GM23338 (cell line): ENCODE results near the gene GCG. TPM values are rescaled to one million over a fixed set of nuclear protein-coding genes. Genes with fewer than 3 reads are reported as not detected.

Experiments
- ATAC-seq: fragments of 200-7000 bp; cut with Tn5 transposase; 3 replicates; pipeline ENCODE4 v1.9.1; 2020
- DNase-seq: peaks from one replicate; pipeline ENCODE4 v3.0.0-alpha.2; 2015; ENCODE audit warnings: low spot score
- H2AFZ ChIP-seq: fragments of 200-600 bp; sonication (generic); 2 replicates; pipeline ENCODE4 v1.8.0; 2016; ENCODE audit warnings: antibody characterized with exemption, mild to moderate bottlenecking, moderate library complexity
- H3F3A ChIP-seq: fragments of 200-600 bp; sonication (generic); replicated peaks from 2 replicates; pipeline ENCODE4 v1.8.0; 2017; ENCODE audit warnings: antibody characterized with exemption, mixed run types, low read depth
- H3K27ac ChIP-seq: fragments of 200-600 bp; sonication (generic); 2 replicates; pipeline ENCODE4 v1.6.1; 2016; ENCODE audit warnings: low read depth
- H3K27me3 ChIP-seq: fragments of 200-600 bp; sonication (generic); 2 replicates; pipeline ENCODE4 v1.8.0; 2016; ENCODE audit warnings: mild to moderate bottlenecking, mixed run types, moderate library complexity; ENCODE audit not compliant: insufficient read depth
- H3K36me3 ChIP-seq: fragments of 200-600 bp; sonication (generic); 2 replicates; pipeline ENCODE4 v1.8.0; 2016; ENCODE audit warnings: mild to moderate bottlenecking; ENCODE audit not compliant: insufficient read depth
- H3K4me1 ChIP-seq: fragments of 200-600 bp; sonication (generic); 2 replicates; pipeline ENCODE4 v1.8.0; 2016; ENCODE audit warnings: mild to moderate bottlenecking, moderate library complexity; ENCODE audit not compliant: insufficient read depth
- H3K4me2 ChIP-seq: fragments of 200-600 bp; sonication (generic); 2 replicates; pipeline ENCODE4 v1.7.1; 2017; ENCODE audit warnings: mixed run types
- H3K4me3 ChIP-seq: fragments of 200-600 bp; sonication (generic); 2 replicates; pipeline ENCODE4 v1.6.1; 2016; ENCODE audit warnings: mixed run types
- H3K79me2 ChIP-seq: fragments of 200-600 bp; sonication (generic); replicated peaks from 2 replicates; pipeline ENCODE4 v1.8.0; 2017; ENCODE audit warnings: mild to moderate bottlenecking; ENCODE audit not compliant: insufficient read depth
- H3K9me2 ChIP-seq: fragments of 200-600 bp; sonication (generic); 2 replicates; pipeline ENCODE4 v1.8.0; 2017; ENCODE audit not compliant: insufficient read depth
- H4K20me1 ChIP-seq: fragments of 200-600 bp; sonication (generic); replicated peaks from 2 replicates; pipeline ENCODE4 v1.8.0; 2017; ENCODE audit warnings: mild to moderate bottlenecking; ENCODE audit not compliant: insufficient read depth
- H3K27ac Mint-ChIP-seq: 2 replicates; pipeline ENCODE4 v1.8.0; 2020; ENCODE audit warnings: inconsistent platforms, mild to moderate bottlenecking, moderate library complexity, mixed read lengths
- H3K27me3 Mint-ChIP-seq: 3 replicates; pipeline ENCODE4 v1.8.0; 2022; ENCODE audit warnings: low read depth, mild to moderate bottlenecking, moderate library complexity, mixed read lengths, inconsistent platforms; ENCODE audit not compliant: insufficient read depth, poor library complexity
- H3K36me3 Mint-ChIP-seq: 3 replicates; pipeline ENCODE4 v1.8.0; 2021; ENCODE audit warnings: low read depth, mild to moderate bottlenecking, inconsistent platforms, moderate library complexity, mixed read lengths
- H3K4me1 Mint-ChIP-seq: 3 replicates; pipeline ENCODE4 v1.8.0; 2020; ENCODE audit warnings: mild to moderate bottlenecking, inconsistent platforms, mixed read lengths
- H3K4me3 Mint-ChIP-seq: 3 replicates; pipeline ENCODE4 v1.8.0; 2021; ENCODE audit warnings: moderate library complexity, mild to moderate bottlenecking, inconsistent platforms, mixed read lengths
- H3K9me3 Mint-ChIP-seq: 3 replicates; pipeline ENCODE4 v1.8.0; 2020; ENCODE audit warnings: moderate library complexity, mild to moderate bottlenecking, inconsistent platforms, mixed read lengths
- CTCF ChIP-seq, 2 experiments: fragments of 200-600 bp in 1 of 2; sonication (generic) in 1 of 2; conservative IDR thresholded peaks; 2 replicates each; pipeline versions ENCODE4 v1.5.1 to v1.6.1; 2016 to 2017; ENCODE audit warnings: antibody characterized with exemption in 2 of 2, low read depth in 2 of 2, mild to moderate bottlenecking in 2 of 2, moderate library complexity in 1 of 2
- EZH2 ChIP-seq: fragments of 200-600 bp; sonication (generic); IDR thresholded peaks from one replicate; pipeline ENCODE4 v1.8.0; 2017; ENCODE audit warnings: antibody characterized with exemption, mild to moderate bottlenecking, low read depth; ENCODE audit not compliant: unreplicated experiment
- EZH2phosphoT487 ChIP-seq: fragments of 200-600 bp; sonication (generic); IDR thresholded peaks from one replicate; pipeline ENCODE4 v1.8.1; 2018; ENCODE audit warnings: antibody characterized with exemption; ENCODE audit not compliant: unreplicated experiment
- JUNB ChIP-seq: IDR thresholded peaks from one replicate; pipeline ENCODE4 v1.6.1; 2016; ENCODE audit warnings: antibody characterized with exemption; ENCODE audit not compliant: unreplicated experiment
- NANOG ChIP-seq: IDR thresholded peaks from 2 replicates; pipeline ENCODE4 v1.6.1; 2016; ENCODE audit warnings: antibody characterized with exemption, borderline replicate concordance
- POLR2AphosphoS5 ChIP-seq: IDR thresholded peaks from 2 replicates; pipeline ENCODE4 v1.6.1; 2016; ENCODE audit warnings: antibody characterized with exemption, low read depth
- STAT1 ChIP-seq: IDR thresholded peaks from one replicate; pipeline ENCODE4 v1.6.1; 2016; ENCODE audit warnings: antibody characterized with exemption; ENCODE audit not compliant: unreplicated experiment
- ZNF114 ChIP-seq: fragments of 250-450 bp; sonication (Bioruptor Pico); IDR thresholded peaks from 2 replicates; pipeline ENCODE4 v1.5.0; 2020; ENCODE audit warnings: mild to moderate bottlenecking, moderate library complexity
- ZNF331 ChIP-seq: fragments of 250-450 bp; sonication (Bioruptor Pico); IDR thresholded peaks from 2 replicates; pipeline ENCODE4 v1.5.0; 2020; ENCODE audit warnings: low read depth, mild to moderate bottlenecking, moderate library complexity
- polyA plus RNA-seq: library from polyadenylated mRNA; unstranded; fragments of >200 nt; fragmentation: Nextera tagmentation; extraction: Ambion mirVana; gene quantifications from 2 replicates; pipeline ENCODE4 v1.2.1, GENCODE V29; 2016
- total RNA-seq: library from RNA; depleted of rRNA; stranded (reverse); fragments of >200 nt; shearing (Covaris generic); gene quantifications from 2 replicates; pipeline ENCODE4 v1.2.3, GENCODE V29; 2014
- TF ChIP-seq, protein P1 (sequence below): IDR thresholded peaks from 2 replicates; pipeline ENCODE4 v1.6.1; 2016; ENCODE audit warnings: antibody characterized with exemption
- TF ChIP-seq, protein P2 (sequence below): IDR thresholded peaks from one replicate; pipeline ENCODE4 v1.6.1; 2018; ENCODE audit warnings: antibody characterized with exemption; ENCODE audit not compliant: unreplicated experiment

Gene GCG
- total and polyA plus RNA-seq, 2 experiments from 2014 or later = not detected

DNA sequence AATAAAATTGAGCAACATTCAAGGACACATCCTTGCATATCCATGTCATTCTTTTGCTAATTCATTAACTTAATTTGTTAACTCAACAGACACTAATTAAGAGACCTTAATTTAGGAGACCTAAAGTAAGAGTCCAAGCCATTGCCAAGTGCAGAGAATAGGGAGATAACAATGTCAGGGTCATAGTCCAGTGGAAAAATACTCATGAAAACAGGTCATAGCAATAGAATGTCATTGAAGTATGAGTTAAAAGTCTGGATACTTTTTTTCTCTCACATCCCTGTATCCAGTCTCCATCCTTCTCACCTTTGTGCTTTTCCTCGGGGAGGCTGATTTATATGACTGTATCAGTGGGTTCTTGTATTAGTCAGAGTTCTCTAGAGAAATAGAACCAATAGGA, 51.5 kb downstream of the GCG start (continued):
- TF ChIP-seq, protein P1, sequence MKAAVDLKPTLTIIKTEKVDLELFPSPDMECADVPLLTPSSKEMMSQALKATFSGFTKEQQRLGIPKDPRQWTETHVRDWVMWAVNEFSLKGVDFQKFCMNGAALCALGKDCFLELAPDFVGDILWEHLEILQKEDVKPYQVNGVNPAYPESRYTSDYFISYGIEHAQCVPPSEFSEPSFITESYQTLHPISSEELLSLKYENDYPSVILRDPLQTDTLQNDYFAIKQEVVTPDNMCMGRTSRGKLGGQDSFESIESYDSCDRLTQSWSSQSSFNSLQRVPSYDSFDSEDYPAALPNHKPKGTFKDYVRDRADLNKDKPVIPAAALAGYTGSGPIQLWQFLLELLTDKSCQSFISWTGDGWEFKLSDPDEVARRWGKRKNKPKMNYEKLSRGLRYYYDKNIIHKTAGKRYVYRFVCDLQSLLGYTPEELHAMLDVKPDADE = no peak
- no peak for TF ChIP-seq EZH2
- TF ChIP-seq STAT1 = no peak
- no peak for TF ChIP-seq JUNB
- no peak for TF ChIP-seq CTCF (conservative IDR thresholded peaks at IDR 0.05; ENCODE audit: low read depth in 2 of 2)
- TF ChIP-seq ZNF331 (CRISPR knock-in tag) = no peak
- TF ChIP-seq NANOG = no peak
- TF ChIP-seq, protein P2, sequence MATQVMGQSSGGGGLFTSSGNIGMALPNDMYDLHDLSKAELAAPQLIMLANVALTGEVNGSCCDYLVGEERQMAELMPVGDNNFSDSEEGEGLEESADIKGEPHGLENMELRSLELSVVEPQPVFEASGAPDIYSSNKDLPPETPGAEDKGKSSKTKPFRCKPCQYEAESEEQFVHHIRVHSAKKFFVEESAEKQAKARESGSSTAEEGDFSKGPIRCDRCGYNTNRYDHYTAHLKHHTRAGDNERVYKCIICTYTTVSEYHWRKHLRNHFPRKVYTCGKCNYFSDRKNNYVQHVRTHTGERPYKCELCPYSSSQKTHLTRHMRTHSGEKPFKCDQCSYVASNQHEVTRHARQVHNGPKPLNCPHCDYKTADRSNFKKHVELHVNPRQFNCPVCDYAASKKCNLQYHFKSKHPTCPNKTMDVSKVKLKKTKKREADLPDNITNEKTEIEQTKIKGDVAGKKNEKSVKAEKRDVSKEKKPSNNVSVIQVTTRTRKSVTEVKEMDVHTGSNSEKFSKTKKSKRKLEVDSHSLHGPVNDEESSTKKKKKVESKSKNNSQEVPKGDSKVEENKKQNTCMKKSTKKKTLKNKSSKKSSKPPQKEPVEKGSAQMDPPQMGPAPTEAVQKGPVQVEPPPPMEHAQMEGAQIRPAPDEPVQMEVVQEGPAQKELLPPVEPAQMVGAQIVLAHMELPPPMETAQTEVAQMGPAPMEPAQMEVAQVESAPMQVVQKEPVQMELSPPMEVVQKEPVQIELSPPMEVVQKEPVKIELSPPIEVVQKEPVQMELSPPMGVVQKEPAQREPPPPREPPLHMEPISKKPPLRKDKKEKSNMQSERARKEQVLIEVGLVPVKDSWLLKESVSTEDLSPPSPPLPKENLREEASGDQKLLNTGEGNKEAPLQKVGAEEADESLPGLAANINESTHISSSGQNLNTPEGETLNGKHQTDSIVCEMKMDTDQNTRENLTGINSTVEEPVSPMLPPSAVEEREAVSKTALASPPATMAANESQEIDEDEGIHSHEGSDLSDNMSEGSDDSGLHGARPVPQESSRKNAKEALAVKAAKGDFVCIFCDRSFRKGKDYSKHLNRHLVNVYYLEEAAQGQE = no peak
- TF ChIP-seq POLR2AphosphoS5 = no peak
- no peak for TF ChIP-seq ZNF114 (CRISPR knock-in tag)

DNA sequence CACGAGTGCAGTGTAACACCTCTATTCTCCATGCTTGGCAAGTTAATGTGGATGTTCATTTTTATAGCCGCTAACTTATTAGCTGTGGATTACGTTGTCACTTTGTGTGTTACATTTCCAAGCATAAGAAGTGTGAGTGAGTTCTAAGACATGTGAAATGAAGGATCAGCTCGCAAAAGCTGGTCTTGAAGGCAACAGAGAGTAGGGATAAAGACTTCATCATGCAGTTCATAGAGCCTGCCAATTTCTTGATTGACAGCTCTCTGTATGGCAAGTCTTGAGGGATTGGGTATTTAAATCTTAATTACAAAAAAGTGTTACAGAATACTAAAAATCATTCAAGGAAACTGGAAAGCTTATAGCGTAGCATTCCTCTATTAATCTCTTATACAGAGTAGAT, 52.2 kb downstream of the GCG start:
- no peaks in the 10 kb centered on the region for H3K79me2 ChIP-seq
- H3K4me1 ChIP-seq = no peaks in the 10 kb centered on the region
- no peaks in the 10 kb centered on the region for H3K9me2 ChIP-seq
- H3K4me2 ChIP-seq = no peak overlapping the region
- Mint-ChIP-seq H3K27ac (no peak overlapping the region), H3K36me3 (no peaks in the 10 kb centered on the region), H3K9me3 (no peaks in the 10 kb centered on the region; the same call in 2 of the 3 replicates), H3K4me3 (no peak overlapping the region), H3K4me1 (no peaks in the 10 kb centered on the region), H3K27me3 (no peaks in the 10 kb centered on the region)
- 0 out of 2 replicates have a peak, but pooled peaks cover 3% of the 10 kb centered on the region for H4K20me1 ChIP-seq
- no peaks in the 10 kb centered on the region for H3K27me3 ChIP-seq
- H3F3A ChIP-seq = no peaks in the 10 kb centered on the region
- H3K27ac ChIP-seq = no peak overlapping the region
- ATAC-seq (no peak), DNase-seq (no peak)
- no peak overlapping the region for H3K4me3 ChIP-seq
- no peaks in the 10 kb centered on the region for H3K36me3 ChIP-seq
- H2AFZ ChIP-seq = no peak overlapping the region
- TF ChIP-seq EZH2 = no peak
- no peak for TF ChIP-seq ZNF114 (CRISPR knock-in tag)
- TF ChIP-seq, protein P2 = no peak
- no peak for TF ChIP-seq EZH2phosphoT487
- TF ChIP-seq STAT1 = no peak
- TF ChIP-seq ZNF331 (CRISPR knock-in tag) = no peak
- TF ChIP-seq, protein P1 = no peak
- TF ChIP-seq POLR2AphosphoS5 = no peak
- no peak for TF ChIP-seq JUNB
